Measurements from ENCODE around the gene CPEB2. TPM values are rescaled to one million over a fixed set of nuclear protein-coding genes. Genes with fewer than 3 reads are reported as not detected.

CPEB2 gene
- total RNA-seq, 1 donor from 2014 or later = 3.5 TPM

DNA sequence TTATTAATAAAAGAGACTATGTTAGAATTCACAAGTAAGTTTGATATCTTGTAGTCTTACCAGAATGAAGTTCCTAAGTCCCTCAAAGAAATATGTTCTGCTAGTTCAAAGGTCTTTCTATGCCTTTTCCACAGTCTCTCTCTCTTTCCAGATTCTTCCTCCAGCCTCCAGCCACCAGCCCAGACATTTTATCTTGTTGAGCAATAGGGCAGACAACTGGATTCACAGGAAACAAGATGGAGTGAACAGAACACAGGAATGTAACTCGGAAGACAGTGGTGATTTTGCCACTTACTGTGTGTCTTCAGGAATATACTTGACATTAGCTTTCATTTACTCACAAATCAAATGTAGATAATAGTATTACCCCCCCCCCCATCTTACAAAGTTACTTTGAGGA, 17.1 kb upstream of the CPEB2 start:
- TF ChIP-seq, protein P1, sequence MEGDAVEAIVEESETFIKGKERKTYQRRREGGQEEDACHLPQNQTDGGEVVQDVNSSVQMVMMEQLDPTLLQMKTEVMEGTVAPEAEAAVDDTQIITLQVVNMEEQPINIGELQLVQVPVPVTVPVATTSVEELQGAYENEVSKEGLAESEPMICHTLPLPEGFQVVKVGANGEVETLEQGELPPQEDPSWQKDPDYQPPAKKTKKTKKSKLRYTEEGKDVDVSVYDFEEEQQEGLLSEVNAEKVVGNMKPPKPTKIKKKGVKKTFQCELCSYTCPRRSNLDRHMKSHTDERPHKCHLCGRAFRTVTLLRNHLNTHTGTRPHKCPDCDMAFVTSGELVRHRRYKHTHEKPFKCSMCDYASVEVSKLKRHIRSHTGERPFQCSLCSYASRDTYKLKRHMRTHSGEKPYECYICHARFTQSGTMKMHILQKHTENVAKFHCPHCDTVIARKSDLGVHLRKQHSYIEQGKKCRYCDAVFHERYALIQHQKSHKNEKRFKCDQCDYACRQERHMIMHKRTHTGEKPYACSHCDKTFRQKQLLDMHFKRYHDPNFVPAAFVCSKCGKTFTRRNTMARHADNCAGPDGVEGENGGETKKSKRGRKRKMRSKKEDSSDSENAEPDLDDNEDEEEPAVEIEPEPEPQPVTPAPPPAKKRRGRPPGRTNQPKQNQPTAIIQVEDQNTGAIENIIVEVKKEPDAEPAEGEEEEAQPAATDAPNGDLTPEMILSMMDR (conservative IDR thresholded peaks at IDR 0.05; ENCODE audit: low read depth, low read length) = no peak
- no peak overlapping the region for H3K4me3 ChIP-seq (ENCODE audit: low read depth, low read length)
- no peak for DNase-seq (ENCODE audit: low read depth)

DNA sequence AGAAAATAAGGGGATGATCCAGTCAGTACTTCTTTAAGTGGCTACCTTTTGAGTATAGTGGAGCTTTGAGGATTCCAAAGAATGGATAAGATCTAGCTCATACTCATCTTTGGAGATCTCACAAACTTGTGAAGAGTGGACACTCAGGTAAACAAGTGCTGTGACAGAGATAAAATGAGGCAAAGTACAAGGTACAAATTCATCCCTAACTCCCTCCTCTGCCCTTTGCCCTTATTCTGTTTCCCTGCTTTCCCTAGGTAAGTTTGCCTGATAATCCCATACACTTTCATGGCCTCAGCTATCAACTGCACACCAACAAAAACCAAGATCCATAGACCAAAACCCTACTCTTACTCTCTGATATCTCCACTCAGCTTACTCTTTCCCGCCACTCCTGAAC, 16.4 kb upstream of the CPEB2 start:
- no peak for DNase-seq (ENCODE audit: low read depth)

DNA sequence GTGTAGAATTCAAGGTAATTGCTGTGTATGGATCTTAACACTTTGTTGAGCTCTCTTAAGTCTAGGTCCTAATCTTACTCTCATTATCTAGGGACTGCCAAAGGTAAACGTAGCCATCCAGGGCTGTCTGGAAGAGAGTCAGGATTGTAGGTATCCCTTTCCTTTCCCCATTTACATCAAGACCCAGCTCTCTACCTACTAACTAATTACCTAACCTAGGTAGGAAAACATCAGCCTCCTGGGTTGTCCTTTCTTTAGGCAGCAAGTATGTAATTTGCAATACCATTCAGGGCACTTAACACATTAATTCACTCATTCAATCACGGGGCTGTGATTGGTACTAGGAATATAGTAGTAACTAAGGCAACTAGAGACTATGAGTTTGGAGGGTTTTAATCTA, 15.2 kb upstream of the CPEB2 start:
- H3K4me3 ChIP-seq (ENCODE audit: low read depth, low read length) = no peak overlapping the region
- no peak for DNase-seq (ENCODE audit: low read depth)
- TF ChIP-seq, protein P1 (conservative IDR thresholded peaks at IDR 0.05; ENCODE audit: low read depth, low read length) = no peak

More for the DNA sequence above, 16.4 kb upstream of the CPEB2 start:
- H3K4me3 ChIP-seq (ENCODE audit: low read depth, low read length) = no peak overlapping the region
- TF ChIP-seq, protein P1 (conservative IDR thresholded peaks at IDR 0.05; ENCODE audit: low read depth, low read length) = no peak

- TF ChIP-seq, protein P1 (conservative IDR thresholded peaks at IDR 0.05; ENCODE audit: low read depth, low read length) = no peak
- no peak for DNase-seq (ENCODE audit: low read depth)
- no peak overlapping the region for H3K4me3 ChIP-seq (ENCODE audit: low read depth, low read length)
Observed at GRCh38 chr4:14990484-14990883, 11.8 kb upstream of the CPEB2 start.

GRCh38 chr4:14994242-14994641, 8.0 kb upstream of the CPEB2 start:
- TF ChIP-seq, protein P1 (conservative IDR thresholded peaks at IDR 0.05; ENCODE audit: low read depth, low read length) = no peak
- no peak for DNase-seq (ENCODE audit: low read depth)
- no peak overlapping the region for H3K4me3 ChIP-seq (ENCODE audit: low read depth, low read length)

- peak; percentile 78 for DNase-seq (ENCODE audit: low read depth)
- TF ChIP-seq, protein P1 (conservative IDR thresholded peaks at IDR 0.05; ENCODE audit: low read depth, low read length) = peak; percentile 18
- peak overlapping the region; percentile 84 for H3K4me3 ChIP-seq (ENCODE audit: low read depth, low read length)
Observed at GRCh38 chr4:15001248-15001868, 923 bp upstream of the CPEB2 start.
